OCI-LY7 (cell line): ENCODE measurements around the gene CRYGN.

Source experiments
- CTCF ChIP-seq: fragments of 200-600 bp; sonication (generic); conservative IDR thresholded peaks from 2 replicates; pipeline ENCODE4 v1.5.1; 2014; ENCODE audit warnings: mild to moderate bottlenecking, antibody characterized with exemption, low read length, moderate library complexity, mixed read lengths
- EZH2phosphoT487 ChIP-seq: fragments of 200-600 bp; sonication (generic); IDR thresholded peaks from 2 replicates; pipeline ENCODE4 v1.6.1; 2018; ENCODE audit warnings: low read depth, borderline replicate concordance, mild to moderate bottlenecking, mixed run types, antibody characterized with exemption, low read length, moderate library complexity, mixed read lengths

DNA sequence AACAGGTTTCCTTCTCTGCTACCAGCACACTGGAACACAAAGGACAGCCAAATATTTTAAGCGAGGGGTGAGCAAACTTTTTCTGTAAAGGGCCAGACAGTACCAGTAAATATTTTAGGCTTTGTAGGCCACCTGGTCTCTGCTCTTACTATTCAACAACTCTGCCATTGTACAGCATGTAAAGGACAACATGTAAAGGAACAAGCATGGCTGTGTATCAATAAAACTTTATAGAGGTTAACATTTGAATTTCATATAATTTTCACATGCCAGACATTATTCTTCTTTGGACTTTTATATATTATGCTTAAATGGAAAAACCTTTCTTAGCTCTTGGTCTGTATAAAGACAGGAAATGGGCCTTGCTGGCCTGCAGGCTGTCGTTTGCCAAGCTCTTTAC is 49.6 kb upstream of the CRYGN start:
- TF ChIP-seq CTCF (no peak), EZH2phosphoT487 (no peak)
